Measurements from ENCODE around the gene TCAIM. TPM values are rescaled to one million over a fixed set of nuclear protein-coding genes. Genes with fewer than 3 reads are reported as not detected.
A peak's percentile ranks its signal among the peaks of the same experiment; 100 is the strongest.

TCAIM gene
- total RNA-seq, 2 donors from 2014 or later: 36.2 to 39.7 TPM

GRCh38 chr3:44436181-44436580 is 97.6 kb downstream of the TCAIM start:
- no peaks in the 10 kb centered on the region for H3K27me3 ChIP-seq (replicated peaks; ENCODE audit: insufficient read depth)
- H3K4me3 ChIP-seq: no peak overlapping the region
- H3K9me3 ChIP-seq: no peaks in the 10 kb centered on the region
- TF ChIP-seq POLR2AphosphoS5 (IDR thresholded peaks at IDR 0.05): no peak
- no peaks in the 10 kb centered on the region for H3K4me1 ChIP-seq (replicated peaks)
- no peak for DNase-seq (ENCODE audit: low spot score)
- H3K36me3 ChIP-seq: no peaks in the 10 kb centered on the region
- no peak overlapping the region for H3K27ac ChIP-seq
- 83% methylated on average over 1 of the region's 1 CpG for WGBS
- intact Hi-C loops (cut with DNase I): no loop called here

- 95% methylated on average over 7 of the region's 7 CpGs for WGBS
- DNase-seq (ENCODE audit: low spot score): no peak
- Histone ChIP-seq H3K27me3 (replicated peaks; ENCODE audit: insufficient read depth) (no peaks in the 10 kb centered on the region), H3K27ac (no peak overlapping the region), H3K4me1 (replicated peaks) (no peaks in the 10 kb centered on the region), H3K36me3 (no peaks in the 10 kb centered on the region), H3K9me3 (no peaks in the 10 kb centered on the region), H3K4me3 (no peak overlapping the region)
- TF ChIP-seq CTCF (IDR thresholded peaks at IDR 0.05): no peak
- no peak for TF ChIP-seq POLR2A (IDR thresholded peaks at IDR 0.05)
- no peak for TF ChIP-seq POLR2AphosphoS5 (IDR thresholded peaks at IDR 0.05)
- intact Hi-C loops (cut with DNase I): no loop called here
Observed at GRCh38 chr3:44437800-44438199, 99.2 kb downstream of the TCAIM start.

- Histone ChIP-seq H3K27ac (peak overlapping the region; percentile 59 to 61), H3K4me3 (no peak overlapping the region), H3K36me3 (no peaks in the 10 kb centered on the region), H3K4me1 (replicated peaks) (no peaks in the 10 kb centered on the region), H3K27me3 (replicated peaks; ENCODE audit: insufficient read depth) (no peaks in the 10 kb centered on the region), H3K9me3 (no peaks in the 10 kb centered on the region)
- DNase-seq (ENCODE audit: low spot score): peak; percentile 20
- 32% methylated on average over 7 of the region's 7 CpGs for WGBS
- TF ChIP-seq CTCF (IDR thresholded peaks at IDR 0.05) (no peak), POLR2AphosphoS5 (IDR thresholded peaks at IDR 0.05) (peak; percentile 51), POLR2A (IDR thresholded peaks at IDR 0.05) (peak; percentile 13)
- intact Hi-C loops (cut with DNase I): no loop called here
Observed at GRCh38 chr3:44439499-44440295, 101.1 kb downstream of the TCAIM start.

GRCh38 chr3:44442596-44443309 is 104.2 kb downstream of the TCAIM start:
- Histone ChIP-seq H3K36me3 (peaks cover 0 to 1% of the 10 kb centered on the region in 2 donors), H3K4me3 (no peak overlapping the region), H3K27me3 (replicated peaks; ENCODE audit: insufficient read depth) (no peaks in the 10 kb centered on the region), H3K9me3 (no peaks in the 10 kb centered on the region), H3K4me1 (replicated peaks) (no peaks in the 10 kb centered on the region), H3K27ac (no peak overlapping the region)
- intact Hi-C loops (cut with DNase I): no loop called here
- no peak for TF ChIP-seq POLR2A (IDR thresholded peaks at IDR 0.05)
- no peak for TF ChIP-seq CTCF (IDR thresholded peaks at IDR 0.05)
- no peak for TF ChIP-seq POLR2AphosphoS5 (IDR thresholded peaks at IDR 0.05)
- WGBS: 81% methylated on average over 2 of the region's 2 CpGs
- DNase-seq (ENCODE audit: low spot score): no peak

GRCh38 chr3:44444437-44444836 is 105.9 kb downstream of the TCAIM start:
- Histone ChIP-seq H3K4me1 (replicated peaks) (no peaks in the 10 kb centered on the region), H3K27ac (no peak overlapping the region), H3K9me3 (no peaks in the 10 kb centered on the region), H3K27me3 (replicated peaks; ENCODE audit: insufficient read depth) (no peaks in the 10 kb centered on the region), H3K36me3 (peaks cover 6 to 17% of the 10 kb centered on the region in 2 donors), H3K4me3 (no peak overlapping the region)
- WGBS: 92% methylated on average over 2 of the region's 2 CpGs
- DNase-seq (ENCODE audit: low spot score): no peak
- no peak for TF ChIP-seq POLR2AphosphoS5 (IDR thresholded peaks at IDR 0.05)
- intact Hi-C loops (cut with DNase I): no loop called here

Measured in prostate gland (tissue), 2 donors.